Astrocyte of the spinal cord (primary cell): ENCODE measurements around the gene RFPL3.

ENCODE experiments used
- DNase-seq: peaks from one replicate; pipeline ENCODE4 v3.0.0; 2011; ENCODE audit warnings: low read depth, low spot score
- H3K4me3 ChIP-seq: 2 replicates; pipeline ENCODE4 v1.5.1; 2011; ENCODE audit warnings: low read depth, mild to moderate bottlenecking, low read length, moderate library complexity
- in situ Hi-C: cut with HindIII; loops from 2 replicates; pipeline ENCODE4 v1.10.0; 2017; ENCODE audit warnings: low sequenced_read_pairs
- TF ChIP-seq, protein P1 (sequence below): IDR thresholded peaks from 2 replicates; pipeline ENCODE4 v1.5.1; 2012; ENCODE audit warnings: low read depth, mild to moderate bottlenecking, low read length, inconsistent platforms

Gene RFPL3

DNA sequence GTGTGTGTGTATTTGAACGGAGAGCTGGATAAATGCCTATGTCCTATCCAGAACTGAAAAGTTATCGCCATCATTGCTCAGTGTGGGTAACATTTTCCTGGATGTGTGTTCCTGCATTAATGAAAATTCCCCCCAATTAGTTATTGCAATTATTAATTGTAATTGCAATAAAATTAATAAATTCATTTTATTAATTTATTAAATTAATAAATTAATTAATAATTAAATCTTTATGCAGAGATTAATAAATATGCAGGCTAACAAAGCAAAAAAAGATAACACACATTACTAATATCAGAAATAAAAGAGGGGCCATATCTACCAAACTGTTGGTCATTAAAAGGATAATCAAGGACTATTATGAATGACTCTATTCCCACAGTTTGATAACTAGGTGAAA, 3.6 kb downstream of the RFPL3 start:
- H3K4me3 ChIP-seq: no peak overlapping the region
- in situ Hi-C loops: no loop called here
- TF ChIP-seq, protein P1, sequence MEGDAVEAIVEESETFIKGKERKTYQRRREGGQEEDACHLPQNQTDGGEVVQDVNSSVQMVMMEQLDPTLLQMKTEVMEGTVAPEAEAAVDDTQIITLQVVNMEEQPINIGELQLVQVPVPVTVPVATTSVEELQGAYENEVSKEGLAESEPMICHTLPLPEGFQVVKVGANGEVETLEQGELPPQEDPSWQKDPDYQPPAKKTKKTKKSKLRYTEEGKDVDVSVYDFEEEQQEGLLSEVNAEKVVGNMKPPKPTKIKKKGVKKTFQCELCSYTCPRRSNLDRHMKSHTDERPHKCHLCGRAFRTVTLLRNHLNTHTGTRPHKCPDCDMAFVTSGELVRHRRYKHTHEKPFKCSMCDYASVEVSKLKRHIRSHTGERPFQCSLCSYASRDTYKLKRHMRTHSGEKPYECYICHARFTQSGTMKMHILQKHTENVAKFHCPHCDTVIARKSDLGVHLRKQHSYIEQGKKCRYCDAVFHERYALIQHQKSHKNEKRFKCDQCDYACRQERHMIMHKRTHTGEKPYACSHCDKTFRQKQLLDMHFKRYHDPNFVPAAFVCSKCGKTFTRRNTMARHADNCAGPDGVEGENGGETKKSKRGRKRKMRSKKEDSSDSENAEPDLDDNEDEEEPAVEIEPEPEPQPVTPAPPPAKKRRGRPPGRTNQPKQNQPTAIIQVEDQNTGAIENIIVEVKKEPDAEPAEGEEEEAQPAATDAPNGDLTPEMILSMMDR: no peak
- no peak for DNase-seq

- H3K4me3 ChIP-seq: no peak overlapping the region
- no peak for DNase-seq
- TF ChIP-seq, protein P1: no peak
- in situ Hi-C loops: no loop called here
These were observed 6.5 kb downstream of the RFPL3 start for GRCh38 chr22:32364210-32364609.

DNA sequence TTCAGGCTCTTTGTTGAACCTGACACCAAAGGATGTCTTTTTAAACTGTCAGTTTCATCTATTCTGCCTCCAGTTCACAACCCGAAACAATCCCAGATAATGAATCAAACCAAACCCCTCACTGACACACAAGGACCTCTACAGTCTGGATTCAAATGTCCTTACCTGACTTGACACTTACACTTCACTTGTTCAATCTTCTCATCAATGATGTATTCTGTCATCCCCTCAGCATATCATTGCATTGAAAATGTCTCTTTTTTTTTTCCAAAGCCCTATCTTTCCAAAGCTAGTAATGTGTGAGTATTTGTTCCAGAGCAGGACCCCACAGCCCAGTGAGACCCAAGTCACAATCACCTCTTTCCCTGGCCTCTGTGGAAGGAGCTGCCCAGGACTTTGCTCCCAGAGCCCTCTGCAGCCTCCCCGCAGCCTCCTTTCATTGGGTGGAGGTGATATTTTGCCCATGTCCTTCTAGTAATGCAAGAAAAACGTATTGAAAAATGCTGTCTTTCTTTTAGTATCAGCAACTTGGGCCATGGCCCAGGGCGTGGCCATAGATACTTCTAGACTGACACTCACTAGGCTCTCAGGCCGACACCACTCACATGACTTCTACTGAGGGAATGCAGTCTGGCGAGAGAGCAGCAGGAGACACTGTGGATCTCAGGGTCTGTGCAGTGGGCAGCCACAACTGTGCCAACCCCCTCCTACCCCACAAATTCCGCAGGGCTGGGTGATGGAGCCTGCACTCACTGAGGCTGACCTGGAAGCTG, 18.2 kb downstream of the RFPL3 start:
- no peak overlapping the region for H3K4me3 ChIP-seq
- TF ChIP-seq, protein P1: no peak
- DNase-seq: no peak
- in situ Hi-C loops: no loop called here

DNA sequence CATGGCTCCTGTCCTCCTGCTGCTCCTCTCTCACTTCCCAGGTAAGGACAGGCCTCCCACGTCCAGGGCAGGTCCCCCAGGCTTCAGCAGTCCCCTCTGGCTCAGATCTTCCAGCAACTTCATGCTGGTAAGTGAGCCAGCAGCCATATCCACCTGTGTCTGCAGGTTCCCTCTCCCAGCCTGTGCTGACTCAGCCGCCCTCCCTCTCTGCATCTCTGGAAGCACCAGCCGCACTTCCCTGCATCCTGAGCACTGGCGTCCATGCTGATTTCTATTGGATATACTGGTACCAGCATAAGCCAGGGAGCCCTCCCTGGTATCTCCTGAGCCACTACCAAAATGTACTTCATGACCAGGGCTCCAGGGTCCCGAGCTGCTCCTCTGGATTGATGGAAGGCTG, 19.0 kb downstream of the RFPL3 start:
- TF ChIP-seq, protein P1: no peak
- in situ Hi-C loops: no loop called here
- no peak overlapping the region for H3K4me3 ChIP-seq
- no peak for DNase-seq

GRCh38 chr22:32378707-32379272, 21.1 kb downstream of the RFPL3 start:
- no peak overlapping the region for H3K4me3 ChIP-seq
- TF ChIP-seq, protein P1: peak; percentile 75
- in situ Hi-C loops: no loop called here
- peak; percentile 11 for DNase-seq

GRCh38 chr22:32380991-32381390, 23.3 kb downstream of the RFPL3 start:
- no peak for DNase-seq
- TF ChIP-seq, protein P1: no peak
- in situ Hi-C loops: no loop called here

More at GRCh38 chr22:32380991-32381390, 23.3 kb downstream of the RFPL3 start:
- no peak overlapping the region for H3K4me3 ChIP-seq
